Measurements from ENCODE around the gene MCC. TPM values are rescaled to one million over a fixed set of nuclear protein-coding genes. Genes with fewer than 3 reads are reported as not detected.

The MCC gene
- total RNA-seq, 2 experiments from 2014 or later: 0.25 TPM; not detected in 1

DNA sequence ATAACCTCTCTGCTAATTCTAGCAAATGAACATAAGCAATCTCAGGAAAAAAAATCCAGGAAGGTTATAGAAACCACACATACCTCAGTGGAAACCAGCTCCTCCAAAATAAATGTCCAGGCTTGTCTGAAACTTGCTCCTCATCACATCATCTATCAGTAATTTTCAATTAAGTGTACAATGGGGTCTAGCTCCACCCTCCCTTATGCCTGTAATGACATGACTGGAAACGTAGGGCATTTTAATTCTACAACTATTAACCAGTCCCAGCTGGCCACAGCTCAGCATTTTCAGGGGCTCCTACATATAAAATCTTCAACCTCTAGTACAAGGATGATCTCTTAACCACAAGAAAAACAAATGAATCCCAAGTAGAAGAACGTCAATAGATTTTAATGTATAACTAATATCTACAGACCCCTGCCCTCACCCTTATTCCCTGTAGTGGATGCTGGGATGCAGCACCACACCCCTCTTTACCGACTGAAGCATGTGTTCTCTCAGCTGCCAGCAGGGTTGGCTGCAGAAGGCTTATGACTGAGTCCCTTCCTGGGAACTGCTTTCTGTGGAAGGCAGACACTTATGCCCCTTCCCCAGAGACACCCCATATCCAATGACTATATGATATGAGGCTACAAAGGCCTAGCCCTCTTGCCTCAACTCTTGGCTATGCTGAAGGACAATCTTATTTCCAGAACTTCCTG, 60.2 kb downstream of the MCC start:
- Histone ChIP-seq H3K79me2 (ENCODE audit: insufficient read depth, low read depth, low read length) (no peaks in the 10 kb centered on the region), H3K36me3 (ENCODE audit: insufficient read depth, low read length) (no peaks in the 10 kb centered on the region), H3K27ac (ENCODE audit: low read depth, low read length, poor library complexity, severe bottlenecking) (no peak overlapping the region), H3K4me1 (ENCODE audit: insufficient read depth, low read length, poor library complexity, severe bottlenecking) (no peaks in the 10 kb centered on the region), H2AFZ (ENCODE audit: low read length) (no peak overlapping the region), H3K9me2 (ENCODE audit: insufficient read depth, low read length) (no peaks in the 10 kb centered on the region), H3K4me3 (ENCODE audit: low read depth, low read length, poor library complexity, severe bottlenecking) (no peak overlapping the region), H3K9me3 (ENCODE audit: low read length) (no peaks in the 10 kb centered on the region), H4K20me1 (ENCODE audit: insufficient read depth, low read length) (no peaks in the 10 kb centered on the region), H3K4me2 (ENCODE audit: low read length) (no peak overlapping the region)
- CTCF ChIA-PET (ENCODE audit: unreplicated experiment): no interaction called here
- TF ChIP-seq, protein P1, sequence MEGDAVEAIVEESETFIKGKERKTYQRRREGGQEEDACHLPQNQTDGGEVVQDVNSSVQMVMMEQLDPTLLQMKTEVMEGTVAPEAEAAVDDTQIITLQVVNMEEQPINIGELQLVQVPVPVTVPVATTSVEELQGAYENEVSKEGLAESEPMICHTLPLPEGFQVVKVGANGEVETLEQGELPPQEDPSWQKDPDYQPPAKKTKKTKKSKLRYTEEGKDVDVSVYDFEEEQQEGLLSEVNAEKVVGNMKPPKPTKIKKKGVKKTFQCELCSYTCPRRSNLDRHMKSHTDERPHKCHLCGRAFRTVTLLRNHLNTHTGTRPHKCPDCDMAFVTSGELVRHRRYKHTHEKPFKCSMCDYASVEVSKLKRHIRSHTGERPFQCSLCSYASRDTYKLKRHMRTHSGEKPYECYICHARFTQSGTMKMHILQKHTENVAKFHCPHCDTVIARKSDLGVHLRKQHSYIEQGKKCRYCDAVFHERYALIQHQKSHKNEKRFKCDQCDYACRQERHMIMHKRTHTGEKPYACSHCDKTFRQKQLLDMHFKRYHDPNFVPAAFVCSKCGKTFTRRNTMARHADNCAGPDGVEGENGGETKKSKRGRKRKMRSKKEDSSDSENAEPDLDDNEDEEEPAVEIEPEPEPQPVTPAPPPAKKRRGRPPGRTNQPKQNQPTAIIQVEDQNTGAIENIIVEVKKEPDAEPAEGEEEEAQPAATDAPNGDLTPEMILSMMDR (conservative IDR thresholded peaks at IDR 0.05; ENCODE audit: low read length): no peak
- no peak for TF ChIP-seq EZH2phosphoT487 (IDR thresholded peaks at IDR 0.05; ENCODE audit: borderline replicate concordance, low read depth, low read length)
- POLR2A ChIA-PET: no interaction called here
- DNase-seq (ENCODE audit: low spot score): no peak
- intact Hi-C loops (cut with micrococcal nuclease; ENCODE audit: unreplicated experiment): no loop called here
- BruUV-seq (replicated peaks): no TSS peak

DNA sequence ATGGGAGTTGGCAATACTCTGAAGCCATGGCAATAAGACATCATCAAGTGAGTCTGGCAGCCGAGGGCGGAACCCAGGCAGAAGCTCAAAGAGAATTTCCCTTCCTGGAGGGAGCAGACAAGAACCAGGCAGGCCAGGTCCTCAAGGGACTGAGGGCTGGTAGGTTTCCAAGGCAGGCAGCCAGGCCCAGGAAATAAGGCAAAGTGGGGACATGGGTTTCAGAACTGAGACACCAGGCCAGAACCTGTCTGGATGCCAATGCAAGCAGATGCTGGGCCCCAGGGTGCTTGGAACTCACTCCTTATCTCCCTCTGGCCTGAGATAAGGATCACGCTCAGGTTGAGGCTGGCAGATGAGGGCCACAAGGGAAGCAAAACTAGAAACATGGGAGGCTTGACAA, 62.3 kb downstream of the MCC start:
- Histone ChIP-seq H3K9me3 (ENCODE audit: low read length) (no peaks in the 10 kb centered on the region), H3K36me3 (ENCODE audit: insufficient read depth, low read length) (no peaks in the 10 kb centered on the region), H4K20me1 (ENCODE audit: insufficient read depth, low read length) (no peaks in the 10 kb centered on the region), H3K4me1 (ENCODE audit: insufficient read depth, low read length, poor library complexity, severe bottlenecking) (no peaks in the 10 kb centered on the region), H3K4me2 (ENCODE audit: low read length) (no peak overlapping the region), H3K79me2 (ENCODE audit: insufficient read depth, low read depth, low read length) (no peaks in the 10 kb centered on the region), H3K27ac (ENCODE audit: low read depth, low read length, poor library complexity, severe bottlenecking) (no peak overlapping the region), H3K9me2 (ENCODE audit: insufficient read depth, low read length) (no peaks in the 10 kb centered on the region), H2AFZ (ENCODE audit: low read length) (no peak overlapping the region), H3K4me3 (ENCODE audit: low read depth, low read length, poor library complexity, severe bottlenecking) (no peak overlapping the region)
- intact Hi-C loops (cut with micrococcal nuclease; ENCODE audit: unreplicated experiment): no loop called here
- no TSS peak for BruUV-seq (replicated peaks)
- DNase-seq (ENCODE audit: low spot score): no peak
- TF ChIP-seq, protein P1 (conservative IDR thresholded peaks at IDR 0.05; ENCODE audit: low read length): no peak
- no peak for TF ChIP-seq EZH2phosphoT487 (IDR thresholded peaks at IDR 0.05; ENCODE audit: borderline replicate concordance, low read depth, low read length)
- CTCF ChIA-PET (ENCODE audit: unreplicated experiment): no interaction called here
- POLR2A ChIA-PET: no interaction called here

DNA sequence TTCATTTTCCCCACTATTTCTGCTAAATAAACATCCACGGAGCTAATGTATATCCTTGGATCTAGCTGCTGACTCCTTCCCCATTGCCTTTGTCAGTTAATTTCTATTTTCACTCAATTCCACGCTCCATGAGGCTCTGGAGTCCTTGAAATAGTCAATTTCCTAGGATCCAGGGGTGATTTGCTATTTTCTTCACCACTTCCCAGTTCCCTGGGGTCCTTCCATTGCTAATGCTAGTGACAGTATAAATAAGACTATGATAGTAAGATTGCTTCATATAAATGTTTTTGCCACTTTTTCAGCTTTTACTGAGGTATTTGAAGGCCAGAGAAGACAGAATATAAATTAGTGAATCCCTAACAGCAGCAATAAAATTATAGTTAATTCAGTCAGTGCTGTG, 66.6 kb downstream of the MCC start:
- CTCF ChIA-PET (ENCODE audit: unreplicated experiment): no interaction called here
- intact Hi-C loops (cut with micrococcal nuclease; ENCODE audit: unreplicated experiment): no loop called here
- no peak for DNase-seq (ENCODE audit: low spot score)

More for the DNA sequence above, 66.6 kb downstream of the MCC start:
- Histone ChIP-seq H3K4me2 (ENCODE audit: low read length) (no peak overlapping the region), H3K4me3 (ENCODE audit: low read depth, low read length, poor library complexity, severe bottlenecking) (no peak overlapping the region), H3K36me3 (ENCODE audit: insufficient read depth, low read length) (no peaks in the 10 kb centered on the region), H3K4me1 (ENCODE audit: insufficient read depth, low read length, poor library complexity, severe bottlenecking) (no peaks in the 10 kb centered on the region), H3K27ac (ENCODE audit: low read depth, low read length, poor library complexity, severe bottlenecking) (no peak overlapping the region), H3K9me2 (ENCODE audit: insufficient read depth, low read length) (no peaks in the 10 kb centered on the region), H3K79me2 (ENCODE audit: insufficient read depth, low read depth, low read length) (no peaks in the 10 kb centered on the region), H3K9me3 (ENCODE audit: low read length) (no peaks in the 10 kb centered on the region), H4K20me1 (ENCODE audit: insufficient read depth, low read length) (no peaks in the 10 kb centered on the region), H2AFZ (ENCODE audit: low read length) (no peak overlapping the region)
- POLR2A ChIA-PET: interaction anchor here (0.8 to 1.8 kb wide), 3 partner anchors 9 to 22 kb away, joined by 4 to 7 read pairs (median 4); no protein-coding TSS in a partner anchor
- BruUV-seq (replicated peaks): no TSS peak
- TF ChIP-seq, protein P1 (conservative IDR thresholded peaks at IDR 0.05; ENCODE audit: low read length): no peak
- TF ChIP-seq EZH2phosphoT487 (IDR thresholded peaks at IDR 0.05; ENCODE audit: borderline replicate concordance, low read depth, low read length): no peak
